ENCODE results near the gene CUL5. TPM values are rescaled to one million over a fixed set of nuclear protein-coding genes. Genes with fewer than 3 reads are reported as not detected.

Gene CUL5
- total and polyA plus RNA-seq, 9 donors: 8.3 to 34.4 (median 30.9) TPM

GRCh38 chr11:107969219-107969618, 39.5 kb upstream of the CUL5 start:
- TF ChIP-seq CTCF (IDR thresholded peaks at IDR 0.05): no peak
- TF ChIP-seq POLR2A (IDR thresholded peaks at IDR 0.05): no peak
- TF ChIP-seq EP300 (IDR thresholded peaks at IDR 0.05): no peak
- intact Hi-C loops (cut with DNase I): no loop called here

GRCh38 chr11:107970049-107970448, 38.6 kb upstream of the CUL5 start:
- H3K4me3 ChIP-seq: no peak overlapping the region
- intact Hi-C loops (cut with DNase I): no loop called here
- H3K27ac ChIP-seq: no peak overlapping the region
- H3K4me1 ChIP-seq (ENCODE audit: insufficient read depth): no peaks in the 10 kb centered on the region
- H3K27me3 ChIP-seq: no peaks in the 10 kb centered on the region
- H3K36me3 ChIP-seq: no peaks in the 10 kb centered on the region
- 74 to 77% (median 74%) methylated on average over 5 of the region's 5 CpGs for WGBS, 3 donors
- no peak for TF ChIP-seq CTCF (IDR thresholded peaks at IDR 0.05)
- no peak for DNase-seq
- H3K9me3 ChIP-seq: no peaks in the 10 kb centered on the region

More at GRCh38 chr11:107969219-107969618, 39.5 kb upstream of the CUL5 start:
- Histone ChIP-seq H3K4me3 (no peak overlapping the region), H3K4me1 (ENCODE audit: insufficient read depth) (no peaks in the 10 kb centered on the region), H3K27ac (no peak overlapping the region), H3K9me3 (no peaks in the 10 kb centered on the region), H3K36me3 (no peaks in the 10 kb centered on the region), H3K27me3 (no peaks in the 10 kb centered on the region)
- DNase-seq: no peak

GRCh38 chr11:107973641-107974040, 35.1 kb upstream of the CUL5 start:
- DNase-seq: no peak
- intact Hi-C loops (cut with DNase I): no loop called here
- no peak overlapping the region for H3K4me3 ChIP-seq
- H3K27me3 ChIP-seq: no peaks in the 10 kb centered on the region
- H3K27ac ChIP-seq: no peak overlapping the region
- H3K9me3 ChIP-seq: no peaks in the 10 kb centered on the region
- WGBS, 3 donors: 90 to 95% (median 90%) methylated on average over 1 of the region's 1 CpG
- no peaks in the 10 kb centered on the region for H3K36me3 ChIP-seq
- TF ChIP-seq POLR2A (IDR thresholded peaks at IDR 0.05): no peak
- no peak for TF ChIP-seq EP300 (IDR thresholded peaks at IDR 0.05)
- no peak for TF ChIP-seq CTCF (IDR thresholded peaks at IDR 0.05)
- H3K4me1 ChIP-seq (ENCODE audit: insufficient read depth): no peaks in the 10 kb centered on the region

GRCh38 chr11:107988397-107989158, 20.1 kb upstream of the CUL5 start:
- TF ChIP-seq CTCF (IDR thresholded peaks at IDR 0.05): no peak
- TF ChIP-seq POLR2A (IDR thresholded peaks at IDR 0.05): no peak
- TF ChIP-seq EP300 (IDR thresholded peaks at IDR 0.05): no peak
- no peak for DNase-seq
- Histone ChIP-seq H3K4me1 (ENCODE audit: insufficient read depth) (no peaks in the 10 kb centered on the region), H3K4me3 (no peak overlapping the region), H3K36me3 (no peaks in the 10 kb centered on the region), H3K27me3 (no peaks in the 10 kb centered on the region), H3K9me3 (no peaks in the 10 kb centered on the region), H3K27ac (no peak overlapping the region)
- WGBS, 3 donors: 83 to 91% (median 86%) methylated on average over 5 of the region's 5 CpGs
- intact Hi-C loops (cut with DNase I): no loop called here

Measured in ovary (tissue), 9 donors.